Mesenchymal stem cell (in vitro differentiated cells and primary cell): ENCODE measurements around the gene PLEKHG2.
"Not testable (repeated sequence)": the region's sequence is repeated elsewhere in the genome, so short reads cannot be mapped to it uniquely, and the experiment has no call there.

Experiments
- DNase-seq: peaks from one replicate; pipeline ENCODE4 v3.0.0-alpha.2; 2013
- H2AFZ ChIP-seq: one replicate; pipeline ENCODE4 v1.6.1; 2013; ENCODE audit warnings: low read depth, mild to moderate bottlenecking, control low read depth, inconsistent platforms, low read length, moderate library complexity
- H2AK5ac ChIP-seq: 2 replicates; pipeline ENCODE4 v1.6.1; 2013; ENCODE audit warnings: low read length, moderate library complexity, mild to moderate bottlenecking, inconsistent platforms; ENCODE audit not compliant: severe bottlenecking
- H2BK120ac ChIP-seq: one replicate; pipeline ENCODE4 v1.6.1; 2013; ENCODE audit warnings: low read depth, mild to moderate bottlenecking, inconsistent platforms, low read length, moderate library complexity
- H2BK12ac ChIP-seq, 2 experiments: one replicate each; pipeline ENCODE4 v1.6.1; 2013; ENCODE audit warnings: inconsistent platforms in 2 of 2, low read length in 2 of 2, mild to moderate bottlenecking in 2 of 2, moderate library complexity in 2 of 2, control low read depth in 1 of 2
- H2BK15ac ChIP-seq: one replicate; pipeline ENCODE4 v1.6.1; 2013; ENCODE audit warnings: mild to moderate bottlenecking, low read depth, inconsistent platforms; ENCODE audit not compliant: poor library complexity, severe bottlenecking
- H2BK5ac ChIP-seq: 2 replicates; pipeline ENCODE4 v1.6.1; 2013; ENCODE audit warnings: low read depth, mild to moderate bottlenecking, low read length, control low read depth, inconsistent platforms; ENCODE audit not compliant: poor library complexity, severe bottlenecking
- H3K14ac ChIP-seq, 2 experiments: one replicate each; pipeline ENCODE4 v1.6.1; 2013; ENCODE audit warnings: inconsistent platforms in 2 of 2, low read length in 2 of 2, control low read depth in 1 of 2, mild to moderate bottlenecking in 1 of 2, moderate library complexity in 1 of 2
- H3K18ac ChIP-seq, 2 experiments: one replicate each; pipeline ENCODE4 v1.6.1; 2013; ENCODE audit warnings: inconsistent platforms in 2 of 2, low read length in 2 of 2, control low read depth in 1 of 2, low read depth in 1 of 2, mild to moderate bottlenecking in 1 of 2
- H3K23ac ChIP-seq, 2 experiments: one replicate each; pipeline ENCODE4 v1.6.1; 2013; ENCODE audit warnings: inconsistent platforms in 2 of 2, low read length in 2 of 2, mild to moderate bottlenecking in 2 of 2, moderate library complexity in 2 of 2, control low read depth in 1 of 2
- H3K27ac ChIP-seq: 2 replicates; pipeline ENCODE4 v1.5.1; 2013; ENCODE audit warnings: mild to moderate bottlenecking, moderate library complexity, low read length, control low read depth, inconsistent platforms; ENCODE audit not compliant: poor library complexity, severe bottlenecking
- H3K27me3 ChIP-seq, 2 experiments: 2 replicates each; pipeline versions ENCODE4 v1.6.1 to v1.7.0; 2013; ENCODE audit warnings: low read length in 2 of 2, mild to moderate bottlenecking in 2 of 2, moderate library complexity in 2 of 2, control low read depth in 1 of 2, inconsistent platforms in 1 of 2; ENCODE audit not compliant: control insufficient read depth in 1 of 2, insufficient read depth in 1 of 2
- H3K36me3 ChIP-seq, 2 experiments: 2 replicates each; pipeline versions ENCODE4 v1.6.1 to v1.7.0; 2013; ENCODE audit warnings: low read length in 2 of 2, control low read depth in 1 of 2, inconsistent platforms in 1 of 2, low read depth in 1 of 2, mild to moderate bottlenecking in 1 of 2; ENCODE audit not compliant: insufficient read depth in 2 of 2, control insufficient read depth in 1 of 2
- H3K4ac ChIP-seq, 2 experiments: one replicate each; pipeline ENCODE4 v1.6.1; 2013; ENCODE audit warnings: inconsistent platforms in 2 of 2, low read length in 2 of 2, mild to moderate bottlenecking in 2 of 2, moderate library complexity in 2 of 2, control low read depth in 1 of 2, low read depth in 1 of 2
- H3K4me1 ChIP-seq: 2 replicates; pipeline ENCODE4 v1.6.1; 2013; ENCODE audit warnings: low read depth, low read length, control low read depth; ENCODE audit not compliant: control insufficient read depth, insufficient read depth
- H3K4me2 ChIP-seq: 2 replicates; pipeline ENCODE4 v1.6.1; 2013; ENCODE audit warnings: low read length, mild to moderate bottlenecking, inconsistent platforms; ENCODE audit not compliant: poor library complexity, severe bottlenecking
- H3K4me3 ChIP-seq, 2 experiments: 2 replicates each; pipeline versions ENCODE4 v1.5.1 to v1.7.0; 2013; ENCODE audit warnings: low read length in 2 of 2, mild to moderate bottlenecking in 2 of 2, control low read depth in 1 of 2, low read depth in 1 of 2; ENCODE audit not compliant: insufficient read depth in 1 of 2
- H3K79me1 ChIP-seq: replicated peaks from 2 replicates; pipeline ENCODE4 v1.6.1; 2013; ENCODE audit warnings: mild to moderate bottlenecking, control low read depth, low read length, inconsistent platforms; ENCODE audit not compliant: poor library complexity, severe bottlenecking
- H3K9ac ChIP-seq: 2 replicates; pipeline ENCODE4 v1.7.0; 2013; ENCODE audit warnings: mild to moderate bottlenecking, low read length, moderate library complexity
- H3K9me3 ChIP-seq: 2 replicates; pipeline ENCODE4 v1.7.0; 2013; ENCODE audit warnings: mild to moderate bottlenecking, low read length; ENCODE audit not compliant: control insufficient read depth
- H4K8ac ChIP-seq: one replicate; pipeline ENCODE4 v1.6.1; 2013; ENCODE audit warnings: inconsistent platforms, mild to moderate bottlenecking, low read length, moderate library complexity
- H4K91ac ChIP-seq: one replicate; pipeline ENCODE4 v1.6.1; 2013; ENCODE audit warnings: mild to moderate bottlenecking, low read length, inconsistent platforms
- WGBS: methylation state at CpG from one replicate; pipeline ENCODE4 v1.1.7; 2013; ENCODE audit warnings: mixed read lengths; 5-methylcytosine and 5-hydroxymethylcytosine counted together

The PLEKHG2 gene

DNA sequence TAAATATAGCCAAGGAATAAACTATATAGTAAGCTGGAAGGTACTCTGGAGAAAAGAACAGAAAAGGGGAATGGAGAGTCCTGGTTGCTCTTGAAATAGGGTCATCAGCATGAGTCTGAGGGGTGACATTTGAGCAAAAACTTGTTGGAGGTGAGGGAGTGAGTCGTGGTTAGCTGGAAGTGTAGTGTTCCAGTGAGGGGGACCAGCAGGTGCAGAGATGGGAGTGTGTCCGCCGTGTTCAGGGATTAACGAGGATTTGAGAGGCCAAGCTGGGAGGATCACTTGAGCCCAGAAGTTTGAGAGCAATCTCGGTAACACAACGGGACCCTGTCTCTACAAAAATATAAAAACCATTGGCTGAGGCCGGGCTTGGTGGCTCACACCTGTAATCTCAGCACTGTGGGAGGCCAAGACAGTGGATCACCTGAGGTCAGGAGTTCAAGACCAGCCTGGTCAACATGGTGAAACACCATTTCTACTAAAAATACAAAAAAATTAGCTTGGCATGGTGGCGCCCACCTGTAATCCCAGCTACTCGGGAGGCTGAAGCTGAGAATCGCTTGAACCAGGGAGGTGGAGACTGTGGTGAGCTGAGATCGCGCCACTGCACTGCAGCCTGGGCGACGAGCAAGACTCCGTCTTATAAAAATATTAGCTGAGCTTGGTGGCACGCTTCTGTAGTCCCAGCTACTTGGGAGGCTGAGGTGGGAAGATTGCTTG lies 34.1 kb downstream of the PLEKHG2 start:
- Histone ChIP-seq H3K27ac (no peak overlapping the region), H3K4me1 (peaks cover 24% of the 10 kb centered on the region), H3K14ac (no peak overlapping the region), H3K18ac (no peak overlapping the region), H3K9me3 (no peaks in the 10 kb centered on the region), H3K9ac (peak overlapping the region; percentile 100), H2AFZ (no peak overlapping the region), H3K4me2 (peak overlapping the region; percentile 67), H2BK15ac (no peak overlapping the region), H3K27me3 (no peaks in the 10 kb centered on the region), H3K79me1 (no peaks in the 10 kb centered on the region), H3K36me3 (peaks cover 21 to 29% of the 10 kb centered on the region in 2 experiments), H2BK5ac (no peak overlapping the region), H3K23ac (no peak overlapping the region), H4K91ac (no peak overlapping the region), H3K4me3 (peak overlapping the region in 1 of 2 experiments; percentile 99), H3K4ac (no peak overlapping the region), H2AK5ac (no peak overlapping the region), H2BK12ac (no peak overlapping the region), H2BK120ac (no peak overlapping the region), H4K8ac (no peak overlapping the region)
- 95% methylated on average over 16 of the region's 16 CpGs for WGBS
- DNase-seq = no peak

DNA sequence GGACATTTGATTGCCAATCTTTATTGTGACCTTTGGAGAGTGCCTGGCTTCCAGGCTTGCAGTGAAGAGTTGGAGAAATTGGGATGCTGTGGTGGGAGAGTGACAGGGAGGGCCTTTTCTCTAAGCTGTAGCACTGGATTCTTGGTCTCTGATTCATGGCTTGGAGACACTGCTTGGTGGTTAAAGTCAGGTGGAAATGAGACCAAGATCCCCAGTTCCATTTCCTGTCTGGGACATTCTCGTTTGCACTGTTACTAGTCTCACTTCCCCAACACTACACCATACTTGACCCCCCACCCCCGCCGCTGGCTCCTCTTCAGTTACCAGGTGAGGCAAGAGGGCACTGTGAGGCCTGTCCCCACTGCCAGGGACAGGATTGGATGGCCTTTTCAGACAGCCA lies 35.8 kb downstream of the PLEKHG2 start:
- H3K4me3 ChIP-seq = peak overlapping the region in 1 of 2 experiments; percentile 51
- peaks cover 24% of the 10 kb centered on the region for H3K4me1 ChIP-seq
- H3K4me2 ChIP-seq = peak overlapping the region; percentile 1
- no peak overlapping the region for H2AFZ ChIP-seq
- H3K9me3 ChIP-seq = no peaks in the 10 kb centered on the region
- no peak overlapping the region for H2BK12ac ChIP-seq
- no peak overlapping the region for H2BK120ac ChIP-seq
- WGBS = 59% methylated on average over 3 of the region's 3 CpGs
- no peak overlapping the region for H2AK5ac ChIP-seq
- peak overlapping the region; percentile 64 for H3K27ac ChIP-seq
- H2BK15ac ChIP-seq = no peak overlapping the region
- H2BK5ac ChIP-seq = no peak overlapping the region
- no peak overlapping the region for H3K18ac ChIP-seq
- peaks cover 3% of the 10 kb centered on the region for H3K79me1 ChIP-seq
- peak; percentile 64 for DNase-seq
- H3K4ac ChIP-seq = no peak overlapping the region
- peaks cover 36 to 41% of the 10 kb centered on the region in 2 experiments for H3K36me3 ChIP-seq
- H3K23ac ChIP-seq = peak overlapping the region in 1 of 2 experiments; percentile 2
- peak overlapping the region; percentile 42 for H3K9ac ChIP-seq
- H3K14ac ChIP-seq = no peak overlapping the region
- H3K27me3 ChIP-seq = no peaks in the 10 kb centered on the region
- no peak overlapping the region for H4K8ac ChIP-seq
- no peak overlapping the region for H4K91ac ChIP-seq

DNA sequence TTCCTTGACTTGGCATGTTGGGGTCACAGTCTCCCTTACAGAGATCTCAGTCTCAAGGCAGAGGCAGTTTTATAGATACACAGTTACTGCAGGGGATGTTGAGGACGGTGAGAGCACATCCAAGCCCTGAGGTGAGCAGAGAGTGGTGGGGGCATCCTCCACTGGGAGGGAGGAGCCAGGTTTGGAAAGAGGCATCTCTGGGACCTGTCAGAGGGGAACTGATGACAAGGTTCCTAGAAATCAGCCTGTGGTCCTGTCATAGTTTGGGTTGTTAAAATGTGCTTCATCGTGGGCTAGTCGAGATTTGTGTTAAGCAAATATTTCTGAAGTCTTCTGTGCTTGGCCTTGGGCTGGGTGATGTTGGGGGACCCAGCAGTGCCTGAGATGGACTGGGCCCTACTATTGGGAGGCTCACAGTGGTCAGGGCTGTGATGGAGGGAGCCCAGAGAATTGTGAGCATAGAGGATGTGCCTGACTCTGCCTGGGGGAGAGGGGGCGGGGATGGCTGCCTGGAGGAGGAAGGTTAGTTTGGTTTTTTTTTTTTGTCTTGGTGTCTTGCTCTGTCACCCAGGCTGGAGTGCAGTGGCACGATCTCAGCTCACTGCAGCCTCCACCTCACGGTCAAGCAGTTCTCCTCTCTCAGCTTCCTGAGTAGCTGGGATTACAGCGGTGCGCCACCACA lies 36.8 kb downstream of the PLEKHG2 start:
- no peak overlapping the region for H4K8ac ChIP-seq
- no peak overlapping the region for H3K4ac ChIP-seq
- H3K14ac ChIP-seq = no peak overlapping the region
- peaks cover 3% of the 10 kb centered on the region for H3K79me1 ChIP-seq
- H2BK5ac ChIP-seq = no peak overlapping the region
- no peak overlapping the region for H2AK5ac ChIP-seq
- no peak overlapping the region for H4K91ac ChIP-seq
- no peak overlapping the region for H2BK12ac ChIP-seq
- H3K4me1 ChIP-seq = peaks cover 24% of the 10 kb centered on the region
- H2BK15ac ChIP-seq = no peak overlapping the region
- peaks cover 42 to 46% of the 10 kb centered on the region in 2 experiments for H3K36me3 ChIP-seq
- H3K4me2 ChIP-seq = no peak overlapping the region
- no peak overlapping the region for H3K9ac ChIP-seq
- H2BK120ac ChIP-seq = no peak overlapping the region
- H3K9me3 ChIP-seq = no peaks in the 10 kb centered on the region
- DNase-seq = no peak
- 94% methylated on average over 8 of the region's 8 CpGs for WGBS
- H3K4me3 ChIP-seq = no peak overlapping the region
- H3K27me3 ChIP-seq = no peaks in the 10 kb centered on the region
- H3K23ac ChIP-seq = no peak overlapping the region
- H3K27ac ChIP-seq = no peak overlapping the region
- no peak overlapping the region for H3K18ac ChIP-seq
- no peak overlapping the region for H2AFZ ChIP-seq

DNA sequence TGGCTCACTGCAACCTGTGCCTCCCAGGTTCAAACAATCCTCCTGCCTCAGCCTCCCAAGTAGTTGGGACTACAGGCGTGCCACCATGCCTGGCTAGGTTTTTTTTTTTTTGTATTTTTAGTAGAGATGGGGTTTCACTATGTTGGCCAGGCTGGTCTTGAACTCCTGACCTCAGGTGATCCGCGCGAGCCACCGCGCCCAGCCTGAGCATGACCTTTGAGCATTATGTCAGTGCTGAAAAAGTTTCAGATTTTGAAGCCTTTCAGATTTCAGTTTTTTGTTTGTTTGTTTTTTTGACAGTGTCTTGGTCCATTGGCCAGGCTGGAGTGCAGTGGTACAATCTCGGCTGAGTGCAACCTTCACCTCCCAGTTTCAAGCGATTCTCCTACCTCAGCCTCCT lies 38.8 kb downstream of the PLEKHG2 start:
- not testable (repeated sequence) for H3K4me2 ChIP-seq, H2BK15ac ChIP-seq, H2BK5ac ChIP-seq, H3K9me3 ChIP-seq, H3K4me3 ChIP-seq, H4K8ac ChIP-seq, H3K79me1 ChIP-seq, H4K91ac ChIP-seq, H2AK5ac ChIP-seq, H3K23ac ChIP-seq, H3K9ac ChIP-seq, H2BK12ac ChIP-seq, H3K27me3 ChIP-seq, H2BK120ac ChIP-seq, H3K4ac ChIP-seq, H3K14ac ChIP-seq, H3K18ac ChIP-seq, DNase-seq, H2AFZ ChIP-seq, H3K27ac ChIP-seq
- Histone ChIP-seq H3K4me1 (peaks cover 21% of the 10 kb centered on the region), H3K36me3 (peaks cover 42 to 54% of the 10 kb centered on the region in 2 experiments)
- WGBS = 95% methylated on average over 8 of the region's 8 CpGs
